ENCODE results near the gene RPRD2.

Gene RPRD2

GRCh38 chr1:150456146-150456647 lies 92.2 kb downstream of the RPRD2 start:
- TF ChIP-seq, protein P1, sequence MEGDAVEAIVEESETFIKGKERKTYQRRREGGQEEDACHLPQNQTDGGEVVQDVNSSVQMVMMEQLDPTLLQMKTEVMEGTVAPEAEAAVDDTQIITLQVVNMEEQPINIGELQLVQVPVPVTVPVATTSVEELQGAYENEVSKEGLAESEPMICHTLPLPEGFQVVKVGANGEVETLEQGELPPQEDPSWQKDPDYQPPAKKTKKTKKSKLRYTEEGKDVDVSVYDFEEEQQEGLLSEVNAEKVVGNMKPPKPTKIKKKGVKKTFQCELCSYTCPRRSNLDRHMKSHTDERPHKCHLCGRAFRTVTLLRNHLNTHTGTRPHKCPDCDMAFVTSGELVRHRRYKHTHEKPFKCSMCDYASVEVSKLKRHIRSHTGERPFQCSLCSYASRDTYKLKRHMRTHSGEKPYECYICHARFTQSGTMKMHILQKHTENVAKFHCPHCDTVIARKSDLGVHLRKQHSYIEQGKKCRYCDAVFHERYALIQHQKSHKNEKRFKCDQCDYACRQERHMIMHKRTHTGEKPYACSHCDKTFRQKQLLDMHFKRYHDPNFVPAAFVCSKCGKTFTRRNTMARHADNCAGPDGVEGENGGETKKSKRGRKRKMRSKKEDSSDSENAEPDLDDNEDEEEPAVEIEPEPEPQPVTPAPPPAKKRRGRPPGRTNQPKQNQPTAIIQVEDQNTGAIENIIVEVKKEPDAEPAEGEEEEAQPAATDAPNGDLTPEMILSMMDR (IDR thresholded peaks at IDR 0.05; ENCODE audit: low read depth, low read length, missing control alignments), result no peak
- H3K4me3 ChIP-seq (ENCODE audit: low read depth, low read length), result no peak overlapping the region
- no peak for DNase-seq (ENCODE audit: low read depth)
- in situ Hi-C loops (cut with HindIII; ENCODE audit: low sequenced_read_pairs), result no loop called here

DNA sequence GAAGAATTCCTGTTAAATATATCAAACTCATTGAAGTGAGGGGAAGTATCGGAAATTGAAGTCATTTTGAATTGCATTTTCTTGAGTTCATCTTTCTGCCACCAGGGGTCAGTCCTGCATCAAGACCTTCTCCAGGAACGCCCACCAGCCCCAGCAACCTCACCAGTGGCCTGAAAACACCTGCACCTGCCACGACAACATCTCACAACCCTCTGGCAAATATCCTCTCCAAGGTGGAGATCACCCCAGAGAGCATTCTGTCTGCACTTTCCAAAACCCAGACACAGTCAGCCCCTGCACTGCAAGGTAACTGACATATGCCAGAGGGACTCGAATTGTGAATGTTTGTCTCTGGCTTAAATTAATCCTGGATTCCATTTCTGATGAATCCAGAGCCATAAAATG lies 100.5 kb downstream of the RPRD2 start:
- no peak overlapping the region for H3K4me3 ChIP-seq (ENCODE audit: low read depth, low read length)
- peak; percentile 51 for DNase-seq (ENCODE audit: low read depth)
- in situ Hi-C loops (cut with HindIII; ENCODE audit: low sequenced_read_pairs), result no loop called here
- TF ChIP-seq, protein P1 (IDR thresholded peaks at IDR 0.05; ENCODE audit: low read depth, low read length, missing control alignments), result peak; percentile 69

GRCh38 chr1:150466964-150467363 lies 103.0 kb downstream of the RPRD2 start:
- no peak overlapping the region for H3K4me3 ChIP-seq (ENCODE audit: low read depth, low read length)
- in situ Hi-C loops (cut with HindIII; ENCODE audit: low sequenced_read_pairs), result no loop called here
- TF ChIP-seq, protein P1 (IDR thresholded peaks at IDR 0.05; ENCODE audit: low read depth, low read length, missing control alignments), result no peak
- no peak for DNase-seq (ENCODE audit: low read depth)

DNA sequence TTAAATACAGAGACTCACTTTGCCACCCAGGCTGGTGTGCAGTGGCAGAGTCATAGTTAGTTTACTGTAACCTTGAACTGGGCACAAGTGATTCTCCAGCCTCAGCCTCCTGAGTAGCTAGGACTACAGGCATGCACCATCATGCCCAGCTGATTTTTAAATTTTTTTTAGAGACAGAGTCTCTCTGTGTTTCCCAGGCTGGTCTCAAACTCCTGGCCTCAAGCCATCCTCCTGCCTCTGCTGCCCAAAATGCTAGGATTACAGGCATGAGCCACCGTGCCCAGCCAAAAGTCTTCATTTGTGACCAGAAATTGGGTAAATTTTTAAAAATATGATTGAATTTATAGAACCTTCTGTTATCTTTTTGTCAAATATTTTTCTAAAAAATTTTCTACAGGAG lies 105.3 kb downstream of the RPRD2 start:
- TF ChIP-seq, protein P1 (IDR thresholded peaks at IDR 0.05; ENCODE audit: low read depth, low read length, missing control alignments), result no peak
- no peak overlapping the region for H3K4me3 ChIP-seq (ENCODE audit: low read depth, low read length)
- no peak for DNase-seq (ENCODE audit: low read depth)
- in situ Hi-C loops (cut with HindIII; ENCODE audit: low sequenced_read_pairs), result no loop called here

GRCh38 chr1:150472601-150473200 lies 108.8 kb downstream of the RPRD2 start:
- in situ Hi-C loops (cut with HindIII; ENCODE audit: low sequenced_read_pairs), result no loop called here
- TF ChIP-seq, protein P1 (IDR thresholded peaks at IDR 0.05; ENCODE audit: low read depth, low read length, missing control alignments), result no peak
- H3K4me3 ChIP-seq (ENCODE audit: low read depth, low read length), result no peak overlapping the region
- no peak for DNase-seq (ENCODE audit: low read depth)

DNA sequence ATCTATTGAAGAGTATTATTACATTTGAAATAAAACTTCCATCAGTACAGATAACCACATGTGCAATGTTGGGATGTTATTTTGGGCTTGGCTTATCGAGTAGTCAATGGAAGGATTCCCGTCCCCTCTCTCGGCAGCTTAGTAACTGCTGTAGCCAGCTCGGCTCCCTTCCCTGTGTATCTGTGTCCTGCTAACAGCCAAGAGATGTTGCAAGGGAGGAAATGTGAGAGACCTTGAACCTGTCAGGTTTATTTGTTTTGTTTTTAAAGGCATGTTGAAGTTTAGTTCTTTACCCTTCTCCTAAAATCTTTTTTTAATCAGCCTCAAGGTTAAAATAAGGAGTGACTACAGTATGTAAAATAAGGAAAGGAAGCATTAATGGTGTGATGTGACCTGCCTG lies 109.7 kb downstream of the RPRD2 start:
- H3K4me3 ChIP-seq (ENCODE audit: low read depth, low read length), result no peak overlapping the region
- TF ChIP-seq, protein P1 (IDR thresholded peaks at IDR 0.05; ENCODE audit: low read depth, low read length, missing control alignments), result no peak
- DNase-seq (ENCODE audit: low read depth), result no peak
- in situ Hi-C loops (cut with HindIII; ENCODE audit: low sequenced_read_pairs), result no loop called here

Measured in astrocyte of the cerebellum (primary cell).